IMR-90 (cell line): Measurements from ENCODE around the gene KCNK10. TPM values are rescaled to one million over a fixed set of nuclear protein-coding genes. Genes with fewer than 3 reads are reported as not detected.

Experiments
- ATAC-seq: fragments of 200-7000 bp; cut with Tn5 transposase; 2 replicates; pipeline ENCODE4 v1.9.1; 2020; ENCODE audit warnings: low read depth, mild to moderate bottlenecking, moderate library complexity
- BruUV-seq: library from RNA; stranded (reverse); fragments of 400-500 nt; replicated peaks from 2 replicates; lab custom pipeline; 2021; lab: Mats Ljungman, UMichigan
- CTCF ChIA-PET: fragments of 300-600 bp; formaldehyde crosslinking; extraction: SDS; loops from one replicate; lab custom pipeline; 2021; ENCODE audit warnings: antibody characterized with exemption; lab: Yijun Ruan, JAX
- POLR2A ChIA-PET: fragments of 300-600 bp; sonication (Branson Sonifier 250); formaldehyde crosslinking; loops from one replicate; lab custom pipeline; 2022; ENCODE audit warnings: antibody characterized with exemption; ENCODE audit not compliant: unreplicated experiment; lab: Charles Lee
- DNase-seq: peaks from one replicate; pipeline ENCODE4 v3.0.0; 2013
- H2AFZ ChIP-seq: replicated peaks from 2 replicates; pipeline ENCODE3; 2013; ENCODE audit warnings: low read length, mild to moderate bottlenecking; ENCODE audit not compliant: poor library complexity
- H2AK5ac ChIP-seq: 2 replicates; pipeline ENCODE4 v1.6.1; 2013; ENCODE audit warnings: low read depth, low read length, inconsistent platforms
- H2AK9ac ChIP-seq: replicated peaks from 2 replicates; pipeline ENCODE3; 2013; ENCODE audit warnings: mild to moderate bottlenecking, low read depth, low read length, moderate library complexity; ENCODE audit not compliant: poor library complexity
- H2BK120ac ChIP-seq: 2 replicates; pipeline ENCODE4 v1.6.1; 2013; ENCODE audit warnings: low read depth, low read length, inconsistent platforms
- H2BK15ac ChIP-seq: 3 replicates; pipeline ENCODE4 v1.6.1; 2013; ENCODE audit warnings: low read depth, low read length, inconsistent platforms
- H2BK20ac ChIP-seq: 2 replicates; pipeline ENCODE4 v1.6.1; 2013; ENCODE audit warnings: low read depth, mild to moderate bottlenecking, inconsistent platforms, low read length, moderate library complexity
- H2BK5ac ChIP-seq: 2 replicates; pipeline ENCODE4 v1.6.1; 2013; ENCODE audit warnings: mild to moderate bottlenecking, low read depth, low read length, inconsistent platforms; ENCODE audit not compliant: poor library complexity, severe bottlenecking
- H3K14ac ChIP-seq: replicated peaks from 2 replicates; pipeline ENCODE4 v1.6.1; 2013; ENCODE audit warnings: low read depth, low read length, inconsistent platforms
- H3K18ac ChIP-seq: 2 replicates; pipeline ENCODE4 v1.6.1; 2013; ENCODE audit warnings: low read depth, low read length, control low read depth
- H3K23ac ChIP-seq: 2 replicates; pipeline ENCODE4 v1.6.1; 2013; ENCODE audit warnings: low read depth, low read length, inconsistent platforms
- H3K27ac ChIP-seq: 2 replicates; pipeline ENCODE4 v1.5.1; 2013; ENCODE audit warnings: mild to moderate bottlenecking, control low read depth, low read length; ENCODE audit not compliant: insufficient read depth
- H3K27me3 ChIP-seq: 2 replicates; pipeline ENCODE4 v1.6.1; 2013; ENCODE audit warnings: low read length; ENCODE audit not compliant: control insufficient read depth, insufficient read depth
- H3K36me3 ChIP-seq: 2 replicates; pipeline ENCODE4 v1.6.1; 2013; ENCODE audit warnings: low read length, mixed read lengths; ENCODE audit not compliant: control insufficient read depth, insufficient read depth
- H3K4ac ChIP-seq: 2 replicates; pipeline ENCODE4 v1.6.1; 2013; ENCODE audit warnings: low read depth, low read length, inconsistent platforms
- H3K4me1 ChIP-seq: 2 replicates; pipeline ENCODE4 v1.6.1; 2013; ENCODE audit warnings: low read length, mixed read lengths; ENCODE audit not compliant: control insufficient read depth, insufficient read depth
- H3K4me2 ChIP-seq: 2 replicates; pipeline ENCODE4 v1.6.1; 2013; ENCODE audit warnings: low read depth, mild to moderate bottlenecking, control low read depth, low read length, moderate library complexity
- H3K4me3 ChIP-seq: 2 replicates; pipeline ENCODE4 v1.5.1; 2013; ENCODE audit warnings: low read depth, mild to moderate bottlenecking, control low read depth, low read length, moderate library complexity; ENCODE audit not compliant: insufficient read depth
- H3K56ac ChIP-seq: 2 replicates; pipeline ENCODE4 v1.6.1; 2013; ENCODE audit warnings: low read length, inconsistent platforms; ENCODE audit not compliant: insufficient read depth; ENCODE audit errors: extremely low read depth
- H3K79me1 ChIP-seq, 2 experiments: 2 replicates each; pipeline ENCODE4 v1.6.1; 2013; ENCODE audit warnings: low read length in 2 of 2, inconsistent platforms in 1 of 2, low read depth in 1 of 2
- H3K9ac ChIP-seq: 2 replicates; pipeline ENCODE4 v1.6.1; 2013; ENCODE audit warnings: low read depth, low read length, control low read depth
- H3K9me1 ChIP-seq: 2 replicates; pipeline ENCODE4 v1.6.1; 2013; ENCODE audit warnings: low read length, inconsistent platforms; ENCODE audit not compliant: insufficient read depth
- H3K9me3 ChIP-seq: 2 replicates; pipeline ENCODE4 v1.6.1; 2013; ENCODE audit warnings: low read length; ENCODE audit not compliant: control insufficient read depth, insufficient read depth
- H4K20me1 ChIP-seq: 2 replicates; pipeline ENCODE4 v1.6.1; 2013; ENCODE audit warnings: low read length, inconsistent platforms; ENCODE audit not compliant: insufficient read depth
- H4K5ac ChIP-seq: 2 replicates; pipeline ENCODE4 v1.6.1; 2013; ENCODE audit warnings: mild to moderate bottlenecking, low read depth, low read length, control low read depth
- H4K8ac ChIP-seq, 2 experiments: 2 replicates each; pipeline ENCODE4 v1.6.1; 2013; ENCODE audit warnings: low read depth in 2 of 2, low read length in 2 of 2, control low read depth in 1 of 2, inconsistent platforms in 1 of 2
- H4K91ac ChIP-seq: 2 replicates; pipeline ENCODE4 v1.6.1; 2013; ENCODE audit warnings: low read depth, low read length, inconsistent platforms; ENCODE audit not compliant: insufficient read depth
- BHLHE40 ChIP-seq: fragments of 150-350 bp; IDR thresholded peaks from 2 replicates; pipeline ENCODE4 v1.6.1; 2016; ENCODE audit warnings: mild to moderate bottlenecking, low read depth, low read length
- CEBPB ChIP-seq: IDR thresholded peaks from 2 replicates; pipeline ENCODE4 v1.6.1; 2012; ENCODE audit warnings: low read depth, low read length, improper control_type of control experiment
- CHD1 ChIP-seq: IDR thresholded peaks from 2 replicates; pipeline ENCODE4 v1.6.1; 2012; ENCODE audit warnings: low read depth, low read length, improper control_type of control experiment
- FOS ChIP-seq: fragments of 150-350 bp; IDR thresholded peaks from 2 replicates; pipeline ENCODE4 v1.6.1; 2016; ENCODE audit warnings: low read depth, low read length
- MAFK ChIP-seq: IDR thresholded peaks from 2 replicates; pipeline ENCODE4 v1.6.1; 2012; ENCODE audit warnings: low read depth, low read length, improper control_type of control experiment
- MAZ ChIP-seq: IDR thresholded peaks from 2 replicates; pipeline ENCODE4 v1.6.1; 2012; ENCODE audit warnings: low read depth, mild to moderate bottlenecking, low read length, improper control_type of control experiment, moderate library complexity, borderline replicate concordance
- MXI1 ChIP-seq: IDR thresholded peaks from 2 replicates; pipeline ENCODE4 v1.6.1; 2012; ENCODE audit warnings: low read depth, mild to moderate bottlenecking, low read length, moderate library complexity, borderline replicate concordance
- NFE2L2 ChIP-seq: fragments of 150-350 bp; IDR thresholded peaks from 2 replicates; pipeline ENCODE4 v1.6.1; 2016; ENCODE audit warnings: low read depth, mild to moderate bottlenecking, low read length
- RAD21 ChIP-seq: IDR thresholded peaks from 2 replicates; pipeline ENCODE4 v1.6.1; 2012; ENCODE audit warnings: low read length, improper control_type of control experiment
- RCOR1 ChIP-seq: IDR thresholded peaks from 2 replicates; pipeline ENCODE4 v1.6.1; 2012; ENCODE audit warnings: mild to moderate bottlenecking, low read length, improper control_type of control experiment; ENCODE audit not compliant: insufficient replicate concordance
- RFX5 ChIP-seq: IDR thresholded peaks from 2 replicates; pipeline ENCODE4 v1.8.0; 2012; ENCODE audit warnings: low read depth, mild to moderate bottlenecking, low read length, moderate library complexity
- SMC3 ChIP-seq: fragments of 150-350 bp; IDR thresholded peaks from 2 replicates; pipeline ENCODE4 v1.6.1; 2016; ENCODE audit warnings: low read depth, mild to moderate bottlenecking, antibody characterized with exemption, low read length, moderate library complexity
- WGBS, 2 experiments: methylation state at CpG; one replicate each; pipeline versions ENCODE4 v1.1.5 to v1.1.7; 2013; ENCODE audit warnings: missing lambda C conversion rate in 2 of 2; ENCODE audit not compliant: insufficient read length in 1 of 2; ENCODE audit errors: extremely low coverage in 2 of 2; 5-methylcytosine and 5-hydroxymethylcytosine counted together
- dilution Hi-C: fragments of 300-500 bp; cut with HindIII; formaldehyde crosslinking; loops from one replicate; pipeline ENCODE4 v1.14.3; 2018; ENCODE audit warnings: low sequenced_read_pairs; ENCODE audit not compliant: unreplicated experiment
- in situ Hi-C: fragments of 300-500 bp; cut with MboI; formaldehyde crosslinking; loops from 3 replicates; pipeline ENCODE4 v1.14.3; 2019; ENCODE audit warnings: low sequenced_read_pairs, inconsistent platforms, mixed read lengths
- intact Hi-C: fragments of 100-400 bp; cut with micrococcal nuclease; formaldehyde crosslinking; loops from 2 replicates; pipeline ENCODE4 v1.10.0; 2022
- polyA plus RNA-seq, 3 experiments: library from polyadenylated mRNA; depleted of rRNA; stranded (reverse); fragments of >200 nt; gene quantifications; 2 replicates each; pipeline ENCODE4 v1.2.3, GENCODE V29; 2012; ENCODE audit warnings: low replicate concordance in 1 of 3
- total RNA-seq: library from RNA; depleted of rRNA; stranded (reverse); fragments of >200 nt; gene quantifications from 2 replicates; pipeline ENCODE4 v1.2.3, GENCODE V29; 2012
- TF ChIP-seq, protein P1 (sequence below): fragments of 150-350 bp; IDR thresholded peaks from 2 replicates; pipeline ENCODE4 v1.6.1; 2016; ENCODE audit warnings: low read depth, mild to moderate bottlenecking, low read length, moderate library complexity, borderline replicate concordance
- TF ChIP-seq, protein P2 (sequence below): conservative IDR thresholded peaks from 2 replicates; pipeline ENCODE4 v1.5.1; 2012; ENCODE audit warnings: mild to moderate bottlenecking, low read depth, low read length, improper control_type of control experiment
- TF ChIP-seq, protein P3 (sequence below): fragments of 150-350 bp; IDR thresholded peaks from 2 replicates; pipeline ENCODE4 v1.6.1; 2017; ENCODE audit warnings: mild to moderate bottlenecking, antibody characterized with exemption, low read length, low read depth

KCNK10 gene
- total and polyA plus RNA-seq, 2 of the 4 experiments (the other 2 are of a cell fraction) = not detected

DNA sequence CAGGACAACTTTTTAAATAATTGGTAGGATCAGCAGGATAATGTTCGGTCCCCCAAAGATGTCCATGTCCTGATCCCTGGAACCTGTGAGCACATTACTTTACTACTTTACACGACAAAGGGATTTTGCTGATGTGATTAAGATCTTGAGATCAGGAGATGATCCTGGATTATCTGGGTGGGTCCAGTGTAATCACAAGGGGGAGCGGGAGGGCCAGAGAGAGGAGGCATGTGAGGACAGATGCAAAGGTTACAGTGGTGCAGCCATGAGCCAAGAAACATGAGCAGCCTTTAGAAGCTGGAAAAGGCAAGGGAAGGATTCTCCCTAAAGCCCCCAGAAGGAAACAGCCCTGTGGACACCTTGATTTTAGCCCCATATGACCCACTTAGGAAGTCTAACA is 33.1 kb downstream of the KCNK10 start:
- intact Hi-C loops = no loop called here
- no peak overlapping the region for H3K4me3 ChIP-seq
- CTCF ChIA-PET = no interaction called here
- no peak overlapping the region for H2AFZ ChIP-seq
- H3K9me1 ChIP-seq = no peaks in the 10 kb centered on the region
- H2BK15ac ChIP-seq = no peak overlapping the region
- no peak overlapping the region for H3K14ac ChIP-seq
- H3K27me3 ChIP-seq = no peaks in the 10 kb centered on the region
- no peaks in the 10 kb centered on the region for H3K36me3 ChIP-seq
- H3K4ac ChIP-seq = no peak overlapping the region
- H4K8ac ChIP-seq = no peak overlapping the region
- no peaks in the 10 kb centered on the region for H4K20me1 ChIP-seq
- H4K91ac ChIP-seq = no peak overlapping the region
- H4K5ac ChIP-seq = no peak overlapping the region
- POLR2A ChIA-PET = no interaction called here
- no peak overlapping the region for H3K27ac ChIP-seq
- H2AK9ac ChIP-seq = no peak overlapping the region
- no peaks in the 10 kb centered on the region for H3K4me1 ChIP-seq
- no CpG with 5 or more reads among the region's 3 CpGs for WGBS, 2 experiments
- TF ChIP-seq MAFK = no peak
- TF ChIP-seq, protein P1, sequence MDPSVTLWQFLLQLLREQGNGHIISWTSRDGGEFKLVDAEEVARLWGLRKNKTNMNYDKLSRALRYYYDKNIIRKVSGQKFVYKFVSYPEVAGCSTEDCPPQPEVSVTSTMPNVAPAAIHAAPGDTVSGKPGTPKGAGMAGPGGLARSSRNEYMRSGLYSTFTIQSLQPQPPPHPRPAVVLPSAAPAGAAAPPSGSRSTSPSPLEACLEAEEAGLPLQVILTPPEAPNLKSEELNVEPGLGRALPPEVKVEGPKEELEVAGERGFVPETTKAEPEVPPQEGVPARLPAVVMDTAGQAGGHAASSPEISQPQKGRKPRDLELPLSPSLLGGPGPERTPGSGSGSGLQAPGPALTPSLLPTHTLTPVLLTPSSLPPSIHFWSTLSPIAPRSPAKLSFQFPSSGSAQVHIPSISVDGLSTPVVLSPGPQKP = no peak
- TF ChIP-seq BHLHE40 = no peak
- TF ChIP-seq, protein P2, sequence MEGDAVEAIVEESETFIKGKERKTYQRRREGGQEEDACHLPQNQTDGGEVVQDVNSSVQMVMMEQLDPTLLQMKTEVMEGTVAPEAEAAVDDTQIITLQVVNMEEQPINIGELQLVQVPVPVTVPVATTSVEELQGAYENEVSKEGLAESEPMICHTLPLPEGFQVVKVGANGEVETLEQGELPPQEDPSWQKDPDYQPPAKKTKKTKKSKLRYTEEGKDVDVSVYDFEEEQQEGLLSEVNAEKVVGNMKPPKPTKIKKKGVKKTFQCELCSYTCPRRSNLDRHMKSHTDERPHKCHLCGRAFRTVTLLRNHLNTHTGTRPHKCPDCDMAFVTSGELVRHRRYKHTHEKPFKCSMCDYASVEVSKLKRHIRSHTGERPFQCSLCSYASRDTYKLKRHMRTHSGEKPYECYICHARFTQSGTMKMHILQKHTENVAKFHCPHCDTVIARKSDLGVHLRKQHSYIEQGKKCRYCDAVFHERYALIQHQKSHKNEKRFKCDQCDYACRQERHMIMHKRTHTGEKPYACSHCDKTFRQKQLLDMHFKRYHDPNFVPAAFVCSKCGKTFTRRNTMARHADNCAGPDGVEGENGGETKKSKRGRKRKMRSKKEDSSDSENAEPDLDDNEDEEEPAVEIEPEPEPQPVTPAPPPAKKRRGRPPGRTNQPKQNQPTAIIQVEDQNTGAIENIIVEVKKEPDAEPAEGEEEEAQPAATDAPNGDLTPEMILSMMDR = no peak
- no peak for TF ChIP-seq NFE2L2
- no peak for TF ChIP-seq RAD21
- no peak for TF ChIP-seq MXI1
- TF ChIP-seq RCOR1 = no peak
- TF ChIP-seq, protein P3, sequence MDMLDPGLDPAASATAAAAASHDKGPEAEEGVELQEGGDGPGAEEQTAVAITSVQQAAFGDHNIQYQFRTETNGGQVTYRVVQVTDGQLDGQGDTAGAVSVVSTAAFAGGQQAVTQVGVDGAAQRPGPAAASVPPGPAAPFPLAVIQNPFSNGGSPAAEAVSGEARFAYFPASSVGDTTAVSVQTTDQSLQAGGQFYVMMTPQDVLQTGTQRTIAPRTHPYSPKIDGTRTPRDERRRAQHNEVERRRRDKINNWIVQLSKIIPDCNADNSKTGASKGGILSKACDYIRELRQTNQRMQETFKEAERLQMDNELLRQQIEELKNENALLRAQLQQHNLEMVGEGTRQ = no peak
- TF ChIP-seq CHD1 = no peak
- no peak for TF ChIP-seq MAZ
- no peak for TF ChIP-seq RFX5
- TF ChIP-seq SMC3 = no peak
- TF ChIP-seq CEBPB = no peak
- no peak for TF ChIP-seq FOS
- ATAC-seq (no peak), DNase-seq (no peak)
- dilution Hi-C loops = no loop called here
- H3K56ac ChIP-seq = no peak overlapping the region
- no peak overlapping the region for H2BK20ac ChIP-seq
- H3K9ac ChIP-seq = no peak overlapping the region
- in situ Hi-C loops = no loop called here
- BruUV-seq = no TSS peak
- no peak overlapping the region for H3K4me2 ChIP-seq
- H3K23ac ChIP-seq = no peak overlapping the region
- H3K79me1 ChIP-seq = no peaks in the 10 kb centered on the region
- H2BK5ac ChIP-seq = no peak overlapping the region
- no peak overlapping the region for H2AK5ac ChIP-seq
- no peaks in the 10 kb centered on the region for H3K9me3 ChIP-seq
- no peak overlapping the region for H3K18ac ChIP-seq
- no peak overlapping the region for H2BK120ac ChIP-seq
